H9 (cell line): ENCODE results near the gene PRR12. TPM values are rescaled to one million over a fixed set of nuclear protein-coding genes. Genes with fewer than 3 reads are reported as not detected.

Experiments used
- DNase-seq: peaks from one replicate; pipeline ENCODE4 v3.0.0-alpha.2; 2017
- H2AFZ ChIP-seq: one replicate; pipeline ENCODE4 v1.6.1; 2013; ENCODE audit warnings: mild to moderate bottlenecking, low read length, control low read depth, moderate library complexity
- H2AK5ac ChIP-seq: 2 replicates; pipeline ENCODE4 v1.6.1; 2013; ENCODE audit warnings: low read length, control low read depth, mixed read lengths; ENCODE audit not compliant: insufficient read length
- H2BK120ac ChIP-seq: one replicate; pipeline ENCODE4 v1.6.1; 2013; ENCODE audit warnings: low read depth, mild to moderate bottlenecking, low read length, control low read depth, inconsistent platforms; ENCODE audit not compliant: poor library complexity, severe bottlenecking
- H2BK12ac ChIP-seq: 2 replicates; pipeline ENCODE4 v1.6.1; 2013; ENCODE audit warnings: low read length, control low read depth, mixed read lengths, low read depth; ENCODE audit not compliant: insufficient read length
- H2BK15ac ChIP-seq: 2 replicates; pipeline ENCODE4 v1.6.1; 2013; ENCODE audit warnings: low read depth, low read length, control low read depth
- H2BK20ac ChIP-seq: one replicate; pipeline ENCODE4 v1.6.1; 2013; ENCODE audit warnings: low read depth, mild to moderate bottlenecking, low read length, control low read depth, inconsistent platforms; ENCODE audit not compliant: poor library complexity, severe bottlenecking
- H2BK5ac ChIP-seq: 2 replicates; pipeline ENCODE4 v1.6.1; 2013; ENCODE audit warnings: low read length, control low read depth, mixed read lengths; ENCODE audit not compliant: insufficient read length
- H3K14ac ChIP-seq: 2 replicates; pipeline ENCODE4 v1.6.1; 2013; ENCODE audit warnings: low read length, control low read depth; ENCODE audit not compliant: insufficient read depth
- H3K18ac ChIP-seq: 2 replicates; pipeline ENCODE4 v1.6.1; 2013; ENCODE audit warnings: low read depth, mild to moderate bottlenecking, mixed read lengths, low read length, control low read depth; ENCODE audit not compliant: insufficient read length
- H3K23ac ChIP-seq: 2 replicates; pipeline ENCODE4 v1.6.1; 2013; ENCODE audit warnings: low read length, control low read depth, mixed read lengths, low read depth; ENCODE audit not compliant: insufficient read length
- H3K23me2 ChIP-seq: 2 replicates; pipeline ENCODE4 v1.6.1; 2013; ENCODE audit warnings: low read depth, mild to moderate bottlenecking, mixed read lengths, low read length, control low read depth; ENCODE audit not compliant: insufficient read length, poor library complexity, severe bottlenecking
- H3K27ac ChIP-seq: 2 replicates; pipeline ENCODE4 v1.5.1; 2013; ENCODE audit warnings: low read length, control low read depth, mixed read lengths, low read depth; ENCODE audit not compliant: insufficient read length
- H3K27me3 ChIP-seq: 2 replicates; pipeline ENCODE4 v1.6.1; 2013; ENCODE audit warnings: low read length, control low read depth, inconsistent platforms; ENCODE audit not compliant: insufficient read depth
- H3K4ac ChIP-seq: 2 replicates; pipeline ENCODE4 v1.6.1; 2013; ENCODE audit warnings: low read depth, mild to moderate bottlenecking, control low read depth, inconsistent platforms, low read length, moderate library complexity
- H3K4me1 ChIP-seq: 2 replicates; pipeline ENCODE4 v1.6.1; 2013; ENCODE audit warnings: low read length, control low read depth, inconsistent platforms; ENCODE audit not compliant: insufficient read depth
- H3K4me2 ChIP-seq: 2 replicates; pipeline ENCODE4 v1.6.1; 2013; ENCODE audit warnings: low read length, control low read depth, mixed read lengths; ENCODE audit not compliant: insufficient read length, insufficient read depth
- H3K56ac ChIP-seq: 2 replicates; pipeline ENCODE4 v1.6.1; 2013; ENCODE audit warnings: low read depth, mild to moderate bottlenecking, mixed read lengths, low read length, control low read depth; ENCODE audit not compliant: insufficient read length
- H3K79me1 ChIP-seq: 2 replicates; pipeline ENCODE4 v1.6.1; 2013; ENCODE audit warnings: low read depth, mild to moderate bottlenecking, moderate library complexity, low read length, control low read depth, inconsistent platforms; ENCODE audit not compliant: insufficient read depth, poor library complexity, severe bottlenecking
- H3K79me2 ChIP-seq: 2 replicates; pipeline ENCODE4 v1.6.1; 2013; ENCODE audit warnings: low read length, control low read depth, inconsistent platforms; ENCODE audit not compliant: insufficient read depth
- H3K9ac ChIP-seq: 2 replicates; pipeline ENCODE4 v1.6.1; 2013; ENCODE audit warnings: low read length, control low read depth, mixed read lengths; ENCODE audit not compliant: insufficient read length; ENCODE audit errors: extremely low read depth
- H3K9me3 ChIP-seq: one replicate; pipeline ENCODE4 v1.6.1; 2013; ENCODE audit warnings: low read depth, low read length, inconsistent platforms; ENCODE audit not compliant: control insufficient read depth
- H3T11ph ChIP-seq: one replicate; pipeline ENCODE4 v1.6.1; 2013; ENCODE audit warnings: mild to moderate bottlenecking, low read length, control low read depth, inconsistent platforms
- H4K20me1 ChIP-seq: one replicate; pipeline ENCODE4 v1.6.1; 2013; ENCODE audit not compliant: control insufficient read depth, insufficient read length, insufficient read depth
- H4K5ac ChIP-seq: 2 replicates; pipeline ENCODE4 v1.6.1; 2013; ENCODE audit warnings: low read depth, mild to moderate bottlenecking, mixed read lengths, low read length, control low read depth; ENCODE audit not compliant: insufficient read length
- H4K8ac ChIP-seq: replicated peaks from 2 replicates; pipeline ENCODE4 v1.6.1; 2013; ENCODE audit warnings: low read length, control low read depth, mixed read lengths, low read depth; ENCODE audit not compliant: insufficient read length
- H4K91ac ChIP-seq: 2 replicates; pipeline ENCODE4 v1.6.1; 2013; ENCODE audit warnings: low read depth, mild to moderate bottlenecking, moderate library complexity, mixed read lengths, low read length, control low read depth; ENCODE audit not compliant: insufficient read length
- H3K27ac Mint-ChIP-seq, 3 experiments: 2 replicates in 2 of 3; 3 replicates in 1 of 3; pipeline ENCODE4 v1.8.0; 2020 to 2021; ENCODE audit warnings: mixed read lengths in 3 of 3, mild to moderate bottlenecking in 1 of 3, moderate library complexity in 1 of 3
- H3K27me3 Mint-ChIP-seq: 2 replicates; pipeline ENCODE4 v1.8.0; 2021; ENCODE audit warnings: low read depth, mild to moderate bottlenecking, moderate library complexity, mixed read lengths
- H3K36me3 Mint-ChIP-seq, 3 experiments: 2 replicates in 2 of 3; 3 replicates in 1 of 3; pipeline ENCODE4 v1.8.0; 2020 to 2021; ENCODE audit warnings: low read depth in 3 of 3, mixed read lengths in 3 of 3; ENCODE audit not compliant: insufficient read depth in 1 of 3
- H3K4me1 Mint-ChIP-seq, 2 experiments: 2 replicates each; pipeline ENCODE4 v1.8.0; 2020; ENCODE audit warnings: mixed read lengths in 2 of 2
- H3K4me3 Mint-ChIP-seq, 2 experiments: 2 replicates in 1 of 2; 3 replicates in 1 of 2; pipeline ENCODE4 v1.8.0; 2020 to 2021; ENCODE audit warnings: mild to moderate bottlenecking in 2 of 2, mixed read lengths in 2 of 2, moderate library complexity in 1 of 2
- H3K9me3 Mint-ChIP-seq, 2 experiments: 2 replicates in 1 of 2; 3 replicates in 1 of 2; pipeline ENCODE4 v1.8.0; 2020; ENCODE audit warnings: mild to moderate bottlenecking in 2 of 2, mixed read lengths in 2 of 2, moderate library complexity in 1 of 2
- WGBS: extraction: QIAGEN DNeasy Blood & Tissue Kit; methylation state at CpG from one replicate; pipeline ENCODE4 v1.1.7; 2013; ENCODE audit warnings: missing lambda C conversion rate, low lambda C conversion rate, mixed read lengths; ENCODE audit not compliant: insufficient read length; ENCODE audit errors: extremely low coverage; 5-methylcytosine and 5-hydroxymethylcytosine counted together
- total RNA-seq: library from RNA; stranded (reverse); gene quantifications from 2 replicates; pipeline ENCODE4 v1.2.1, GENCODE V29; 2021
- TF ChIP-seq, protein P1 (sequence below): fragments of 200-600 bp; sonication (generic); conservative IDR thresholded peaks from 3 replicates; pipeline ENCODE4 v1.8.0; 2021; ENCODE audit warnings: antibody characterized with exemption, mild to moderate bottlenecking

The PRR12 gene
- total RNA-seq, 1 experiment from 2014 or later = 65.9 TPM

DNA sequence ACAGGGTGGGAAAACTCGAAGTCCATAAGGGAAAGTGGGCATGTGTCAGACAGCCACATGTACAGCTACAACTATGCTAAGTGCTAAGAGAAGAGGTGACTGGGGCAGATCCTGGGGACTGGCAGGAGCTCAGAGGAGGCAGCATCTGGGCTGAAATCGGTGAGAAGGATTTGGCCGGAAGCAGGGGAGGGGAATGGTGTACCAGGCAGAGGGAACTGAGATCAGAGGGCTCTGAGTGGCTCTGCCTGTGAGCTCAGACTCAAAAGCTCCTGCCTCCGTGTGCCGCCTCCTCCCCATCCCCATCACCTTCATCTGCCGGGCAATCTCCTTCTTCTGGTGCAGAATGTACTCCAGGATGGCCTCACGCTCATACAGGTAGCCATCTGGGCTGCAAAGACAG, 32.4 kb upstream of the PRR12 start:
- no peaks in the 10 kb centered on the region for H3K27me3 Mint-ChIP-seq
- Histone ChIP-seq H3K4me1 (peaks cover 2% of the 10 kb centered on the region; the same call in 1 of the 2 replicates), H4K20me1 (no peaks in the 10 kb centered on the region), H3K14ac (no peak overlapping the region), H2BK120ac (no peak overlapping the region), H3K23ac (no peak overlapping the region), H3K56ac (no peak overlapping the region), H3K9ac (no peak overlapping the region), H3K18ac (no peak overlapping the region), H2AFZ (no peak overlapping the region), H2BK5ac (no peak overlapping the region), H3K79me2 (no peaks in the 10 kb centered on the region; the same call in 1 of the 2 replicates), H2BK12ac (no peak overlapping the region), H3K9me3 (no peaks in the 10 kb centered on the region), H3T11ph (no peak overlapping the region), H3K4me2 (no peak overlapping the region), H3K27ac (no peak overlapping the region), H3K27me3 (no peaks in the 10 kb centered on the region), H3K23me2 (peaks cover 9% of the 10 kb centered on the region), H4K8ac (no peak overlapping the region), H4K91ac (no peak overlapping the region), H2AK5ac (no peak overlapping the region), H2BK15ac (no peak overlapping the region), H3K4ac (no peak overlapping the region), H4K5ac (no peak overlapping the region), H2BK20ac (no peak overlapping the region), H3K79me1 (no peaks in the 10 kb centered on the region)
- H3K36me3 Mint-ChIP-seq = peaks cover 32 to 36% (median 33%) of the 10 kb centered on the region in 3 experiments
- TF ChIP-seq, protein P1, sequence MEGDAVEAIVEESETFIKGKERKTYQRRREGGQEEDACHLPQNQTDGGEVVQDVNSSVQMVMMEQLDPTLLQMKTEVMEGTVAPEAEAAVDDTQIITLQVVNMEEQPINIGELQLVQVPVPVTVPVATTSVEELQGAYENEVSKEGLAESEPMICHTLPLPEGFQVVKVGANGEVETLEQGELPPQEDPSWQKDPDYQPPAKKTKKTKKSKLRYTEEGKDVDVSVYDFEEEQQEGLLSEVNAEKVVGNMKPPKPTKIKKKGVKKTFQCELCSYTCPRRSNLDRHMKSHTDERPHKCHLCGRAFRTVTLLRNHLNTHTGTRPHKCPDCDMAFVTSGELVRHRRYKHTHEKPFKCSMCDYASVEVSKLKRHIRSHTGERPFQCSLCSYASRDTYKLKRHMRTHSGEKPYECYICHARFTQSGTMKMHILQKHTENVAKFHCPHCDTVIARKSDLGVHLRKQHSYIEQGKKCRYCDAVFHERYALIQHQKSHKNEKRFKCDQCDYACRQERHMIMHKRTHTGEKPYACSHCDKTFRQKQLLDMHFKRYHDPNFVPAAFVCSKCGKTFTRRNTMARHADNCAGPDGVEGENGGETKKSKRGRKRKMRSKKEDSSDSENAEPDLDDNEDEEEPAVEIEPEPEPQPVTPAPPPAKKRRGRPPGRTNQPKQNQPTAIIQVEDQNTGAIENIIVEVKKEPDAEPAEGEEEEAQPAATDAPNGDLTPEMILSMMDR = no peak
- peaks cover 9 to 26% of the 10 kb centered on the region in 2 experiments for H3K4me1 Mint-ChIP-seq
- no peak for DNase-seq
- H3K4me3 Mint-ChIP-seq = no peak overlapping the region
- WGBS = no CpG with 5 or more reads among the region's 7 CpGs
- H3K9me3 Mint-ChIP-seq = no peaks in the 10 kb centered on the region
- peak overlapping the region; percentile 25 to 44 (median 34); a peak in 2 of 7 replicates for H3K27ac Mint-ChIP-seq
